SK-N-SH (cell line): Measurements from ENCODE around the gene GSTA5. TPM values are rescaled to one million over a fixed set of nuclear protein-coding genes. Genes with fewer than 3 reads are reported as not detected.

Experiments
- CTCF ChIA-PET: fragments of 300-600, 350-600 bp; formaldehyde crosslinking; extraction: SDS; loops from one replicate; lab custom pipeline; 2021; lab: Yijun Ruan, JAX
- POLR2A ChIA-PET: fragments of 350-600 bp; sonication (Branson Sonifier 250); formaldehyde crosslinking; extraction: SDS; loops from one replicate; lab custom pipeline; 2020; ENCODE audit warnings: antibody characterized with exemption, inconsistent platforms; lab: Yijun Ruan, JAX
- DNase-seq: peaks from one replicate; pipeline ENCODE4 v3.0.0; 2012
- H2AFZ ChIP-seq: fragments of 200-600 bp; sonication (generic); 2 replicates; pipeline ENCODE4 v1.8.1; 2016; ENCODE audit warnings: antibody characterized with exemption, mild to moderate bottlenecking, low read depth
- H3F3A ChIP-seq: fragments of 200-600 bp; sonication (generic); replicated peaks from 2 replicates; pipeline ENCODE3; 2016; ENCODE audit warnings: antibody characterized with exemption, mild to moderate bottlenecking; ENCODE audit not compliant: insufficient read depth
- H3K27ac ChIP-seq, 2 experiments: fragments of 200-500 bp in 1 of 2; fragments of 200-600 bp in 1 of 2; sonication (Bioruptor generic) in 1 of 2; sonication (generic), shearing (Covaris generic) in 1 of 2; 2 replicates each; pipeline versions ENCODE4 v1.5.1 to v1.6.1; 2014 to 2016; ENCODE audit warnings: low read depth in 2 of 2, inconsistent platforms in 1 of 2, low read length in 1 of 2, mild to moderate bottlenecking in 1 of 2, mixed read lengths in 1 of 2
- H3K27me3 ChIP-seq: fragments of 200-600 bp; sonication (generic), shearing (Covaris generic); 2 replicates; pipeline ENCODE4 v1.6.1; 2016; ENCODE audit warnings: mixed run types; ENCODE audit not compliant: insufficient read depth
- H3K36me3 ChIP-seq, 2 experiments: fragments of 200-500 bp in 1 of 2; fragments of 200-600 bp in 1 of 2; sonication (Bioruptor generic) in 1 of 2; sonication (generic) in 1 of 2; replicated peaks in 1 of 2; 2 replicates each; pipeline versions ENCODE3 to v1.5.1; 2014 to 2016; ENCODE audit warnings: low read length in 1 of 2, mild to moderate bottlenecking in 1 of 2; ENCODE audit not compliant: insufficient read depth in 2 of 2, control insufficient read depth in 1 of 2
- H3K4me1 ChIP-seq, 2 experiments: fragments of 200-500 bp in 1 of 2; fragments of 200-600 bp in 1 of 2; sonication (Bioruptor generic) in 1 of 2; sonication (generic), shearing (Covaris generic) in 1 of 2; 2 replicates each; pipeline versions ENCODE4 v1.5.1 to v1.6.1; 2014 to 2016; ENCODE audit warnings: low read depth in 1 of 2, low read length in 1 of 2, mixed run types in 1 of 2; ENCODE audit not compliant: insufficient read depth in 2 of 2, control insufficient read depth in 1 of 2
- H3K4me2 ChIP-seq: fragments of 200-600 bp; sonication (generic), shearing (Covaris generic); 2 replicates; pipeline ENCODE4 v1.6.1; 2017; ENCODE audit warnings: mixed run types
- H3K4me3 ChIP-seq, 2 experiments: fragments of 200-500 bp in 1 of 2; fragments of 200-600 bp in 1 of 2; sonication (Bioruptor generic) in 1 of 2; sonication (generic), shearing (Covaris generic) in 1 of 2; 2 replicates each; pipeline versions ENCODE4 v1.5.1 to v1.8.1; 2014 to 2016; ENCODE audit warnings: low read depth in 2 of 2, inconsistent platforms in 1 of 2, low read length in 1 of 2, mild to moderate bottlenecking in 1 of 2, mixed read lengths in 1 of 2, moderate library complexity in 1 of 2
- H3K79me2 ChIP-seq: fragments of 200-600 bp; sonication (generic); 2 replicates; pipeline ENCODE4 v1.8.1; 2017; ENCODE audit warnings: mild to moderate bottlenecking; ENCODE audit not compliant: insufficient read depth
- H3K9ac ChIP-seq: fragments of 200-600 bp; sonication (generic); 2 replicates; pipeline ENCODE4 v1.6.1; 2017; ENCODE audit warnings: mixed run types
- H3K9me2 ChIP-seq: fragments of 200-600 bp; sonication (generic); 2 replicates; pipeline ENCODE4 v1.6.1; 2017; ENCODE audit warnings: mixed run types
- H3K9me3 ChIP-seq: fragments of 200-600 bp; sonication (generic); 2 replicates; pipeline ENCODE4 v1.6.1; 2017; ENCODE audit warnings: mixed run types, mild to moderate bottlenecking, moderate library complexity
- H4K20me1 ChIP-seq: fragments of 200-600 bp; sonication (generic); 2 replicates; pipeline ENCODE4 v1.6.1; 2017; ENCODE audit warnings: mild to moderate bottlenecking, mixed run types; ENCODE audit not compliant: insufficient read depth
- CHD2 ChIP-seq: fragments of 150-350 bp; IDR thresholded peaks from 2 replicates; pipeline ENCODE4 v1.6.1; 2018; ENCODE audit warnings: low read length; ENCODE audit not compliant: partially characterized antibody
- ELF1 ChIP-seq: IDR thresholded peaks from 2 replicates; pipeline ENCODE4 v1.4.0; 2012
- FOXM1 ChIP-seq: IDR thresholded peaks from 2 replicates; pipeline ENCODE4 v1.4.0; 2012; ENCODE audit warnings: low read depth, mild to moderate bottlenecking
- GATA2 ChIP-seq: sonication (generic); formaldehyde crosslinking; IDR thresholded peaks from 2 replicates; pipeline ENCODE4 v1.5.0; 2020; ENCODE audit warnings: mild to moderate bottlenecking, missing genetic modification reagents
- NRF1 ChIP-seq: IDR thresholded peaks from 2 replicates; pipeline ENCODE4 v1.6.1; 2012; ENCODE audit warnings: low read depth, mild to moderate bottlenecking, low read length
- SIN3A ChIP-seq: IDR thresholded peaks from 2 replicates; pipeline ENCODE4 v1.6.1; 2012; ENCODE audit warnings: low read depth, mild to moderate bottlenecking, low read length, moderate library complexity, borderline replicate concordance
- SMC3 ChIP-seq: IDR thresholded peaks from 2 replicates; pipeline ENCODE4 v1.6.1; 2012; ENCODE audit warnings: low read depth, low read length, improper control_type of control experiment
- TAF1 ChIP-seq: IDR thresholded peaks from 2 replicates; pipeline ENCODE4 v1.6.1; 2012; ENCODE audit warnings: low read depth, mild to moderate bottlenecking, low read length, moderate library complexity, borderline replicate concordance
- TCF12 ChIP-seq: IDR thresholded peaks from 2 replicates; pipeline ENCODE4 v1.4.0; 2012
- TEAD4 ChIP-seq: IDR thresholded peaks from 2 replicates; pipeline ENCODE4 v1.4.0; 2012; ENCODE audit warnings: mild to moderate bottlenecking, borderline replicate concordance; ENCODE audit not compliant: insufficient read depth
- YY1 ChIP-seq: IDR thresholded peaks from 2 replicates; pipeline ENCODE4 v1.4.0; 2012; ENCODE audit warnings: low read depth, mild to moderate bottlenecking
- WGBS: methylation state at CpG from one replicate; pipeline ENCODE4 v1.1.6; 2017; ENCODE audit warnings: low lambda C conversion rate; 5-methylcytosine and 5-hydroxymethylcytosine counted together
- polyA plus RNA-seq, 3 experiments: library from polyadenylated mRNA; depleted of rRNA; stranded (reverse); fragments of >200 nt; gene quantifications; 2 replicates each; pipeline ENCODE4 v1.2.3, GENCODE V29; 2012
- TF ChIP-seq, protein P1 (sequence below): IDR thresholded peaks from 2 replicates; pipeline ENCODE4 v1.4.0; 2012; ENCODE audit warnings: low read depth
- TF ChIP-seq, protein P2 (sequence below): IDR thresholded peaks from 2 replicates; pipeline ENCODE4 v1.6.1; 2012; ENCODE audit warnings: mild to moderate bottlenecking, low read depth, low read length, moderate library complexity

GSTA5 gene
- polyA plus RNA-seq, 1 of the 3 experiments (the other 2 are of a cell fraction), result not detected

DNA sequence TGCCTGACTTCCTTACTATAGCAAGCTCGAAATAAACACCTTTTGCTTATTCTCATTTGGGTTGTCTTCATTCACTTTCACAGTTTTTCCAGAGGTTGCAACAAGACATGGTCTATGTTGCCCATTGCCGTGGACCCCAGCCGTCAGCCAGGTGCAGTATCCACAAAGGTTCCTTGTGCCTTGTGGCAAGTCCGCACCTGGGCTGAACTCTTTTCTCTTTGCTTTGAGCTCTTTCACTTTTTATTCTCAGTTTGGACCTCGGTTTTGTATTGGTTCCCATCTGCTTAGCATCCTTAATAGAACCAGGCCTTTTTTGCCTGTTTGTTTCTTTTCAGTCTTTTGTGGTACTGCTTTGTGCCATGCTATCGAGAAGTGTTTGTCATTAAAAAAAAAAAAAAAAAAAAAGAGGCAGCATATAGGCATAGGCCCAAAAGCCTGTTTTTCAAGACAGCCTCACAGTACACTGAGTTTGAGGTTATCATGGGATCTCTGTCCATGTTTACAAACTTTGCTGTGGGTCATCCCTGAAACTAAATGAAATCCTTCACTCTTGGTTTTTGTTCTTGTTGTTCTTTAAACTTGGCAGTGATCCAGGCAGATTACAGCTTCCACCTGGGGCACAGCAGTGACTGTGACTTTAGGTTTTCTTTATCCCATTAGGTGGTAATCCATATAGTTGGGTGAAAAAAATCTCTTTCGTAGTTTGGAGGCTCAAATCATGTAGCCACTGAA, 35.6 kb upstream of the GSTA5 start:
- POLR2A ChIA-PET, result no interaction called here
- no peak for TF ChIP-seq NRF1
- TF ChIP-seq GATA2 (CRISPR knock-in tag), result no peak
- no peak for TF ChIP-seq SIN3A
- TF ChIP-seq, protein P1, sequence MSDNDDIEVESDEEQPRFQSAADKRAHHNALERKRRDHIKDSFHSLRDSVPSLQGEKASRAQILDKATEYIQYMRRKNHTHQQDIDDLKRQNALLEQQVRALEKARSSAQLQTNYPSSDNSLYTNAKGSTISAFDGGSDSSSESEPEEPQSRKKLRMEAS, result no peak
- no peak for TF ChIP-seq YY1
- TF ChIP-seq, protein P2, sequence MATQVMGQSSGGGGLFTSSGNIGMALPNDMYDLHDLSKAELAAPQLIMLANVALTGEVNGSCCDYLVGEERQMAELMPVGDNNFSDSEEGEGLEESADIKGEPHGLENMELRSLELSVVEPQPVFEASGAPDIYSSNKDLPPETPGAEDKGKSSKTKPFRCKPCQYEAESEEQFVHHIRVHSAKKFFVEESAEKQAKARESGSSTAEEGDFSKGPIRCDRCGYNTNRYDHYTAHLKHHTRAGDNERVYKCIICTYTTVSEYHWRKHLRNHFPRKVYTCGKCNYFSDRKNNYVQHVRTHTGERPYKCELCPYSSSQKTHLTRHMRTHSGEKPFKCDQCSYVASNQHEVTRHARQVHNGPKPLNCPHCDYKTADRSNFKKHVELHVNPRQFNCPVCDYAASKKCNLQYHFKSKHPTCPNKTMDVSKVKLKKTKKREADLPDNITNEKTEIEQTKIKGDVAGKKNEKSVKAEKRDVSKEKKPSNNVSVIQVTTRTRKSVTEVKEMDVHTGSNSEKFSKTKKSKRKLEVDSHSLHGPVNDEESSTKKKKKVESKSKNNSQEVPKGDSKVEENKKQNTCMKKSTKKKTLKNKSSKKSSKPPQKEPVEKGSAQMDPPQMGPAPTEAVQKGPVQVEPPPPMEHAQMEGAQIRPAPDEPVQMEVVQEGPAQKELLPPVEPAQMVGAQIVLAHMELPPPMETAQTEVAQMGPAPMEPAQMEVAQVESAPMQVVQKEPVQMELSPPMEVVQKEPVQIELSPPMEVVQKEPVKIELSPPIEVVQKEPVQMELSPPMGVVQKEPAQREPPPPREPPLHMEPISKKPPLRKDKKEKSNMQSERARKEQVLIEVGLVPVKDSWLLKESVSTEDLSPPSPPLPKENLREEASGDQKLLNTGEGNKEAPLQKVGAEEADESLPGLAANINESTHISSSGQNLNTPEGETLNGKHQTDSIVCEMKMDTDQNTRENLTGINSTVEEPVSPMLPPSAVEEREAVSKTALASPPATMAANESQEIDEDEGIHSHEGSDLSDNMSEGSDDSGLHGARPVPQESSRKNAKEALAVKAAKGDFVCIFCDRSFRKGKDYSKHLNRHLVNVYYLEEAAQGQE, result no peak
- no peak for TF ChIP-seq TCF12
- TF ChIP-seq ELF1, result no peak
- no peak for TF ChIP-seq SMC3
- no peak for TF ChIP-seq TAF1

DNA sequence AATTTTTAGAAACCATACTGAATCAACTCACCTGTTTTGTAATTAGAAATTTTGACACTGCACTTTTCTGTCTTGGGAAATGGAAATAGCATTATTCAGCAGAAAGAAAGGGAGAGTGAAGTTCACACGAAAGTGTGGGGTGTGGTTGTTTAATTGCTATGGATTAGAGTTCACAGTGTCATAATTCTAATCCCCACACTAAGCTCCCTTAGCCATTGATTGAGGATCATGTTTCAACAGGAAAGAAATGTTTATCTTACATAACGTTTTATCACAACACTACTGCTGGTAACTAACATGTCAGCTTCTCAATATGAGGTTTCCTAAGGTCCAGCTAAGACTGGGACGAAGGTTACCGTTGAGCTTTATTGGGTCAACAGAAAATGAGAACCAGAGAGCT, 31.4 kb upstream of the GSTA5 start:
- CTCF ChIA-PET, result interaction anchor here (2.0 kb wide), 1 partner anchor 11 kb away, joined by 7 read pairs; no protein-coding TSS in a partner anchor
- H2AFZ ChIP-seq, result no peak overlapping the region
- DNase-seq, result no peak
- no peak overlapping the region for H3K27ac ChIP-seq
- TF ChIP-seq FOXM1 (no peak), CHD2 (no peak), TEAD4 (no peak)
- TF ChIP-seq, all 33 proteins: peak for 0
- Histone ChIP-seq H3K4me3 (no peak overlapping the region), H3K4me2 (no peak overlapping the region), H3K9me2 (no peaks in the 10 kb centered on the region), H3K9ac (no peak overlapping the region), H3K27me3 (no peaks in the 10 kb centered on the region), H3K79me2 (no peaks in the 10 kb centered on the region), H3K9me3 (no peaks in the 10 kb centered on the region), H3K4me1 (peaks cover 5% of the 10 kb centered on the region in 2 experiments; a peak in 3 of 4 replicates), H3F3A (no peaks in the 10 kb centered on the region), H4K20me1 (no peaks in the 10 kb centered on the region), H3K36me3 (no peaks in the 10 kb centered on the region)
- POLR2A ChIA-PET, result no interaction called here
- 41% methylated on average over 4 of the region's 4 CpGs for WGBS

More for the DNA sequence above, 35.6 kb upstream of the GSTA5 start:
- Histone ChIP-seq H4K20me1 (no peaks in the 10 kb centered on the region), H3K27ac (no peak overlapping the region), H3K9me3 (no peaks in the 10 kb centered on the region), H3K4me2 (0 out of 2 replicates have a peak overlapping the region, but pooled peaks have one; percentile 1), H3K79me2 (no peaks in the 10 kb centered on the region), H3K9me2 (no peaks in the 10 kb centered on the region), H3K27me3 (no peaks in the 10 kb centered on the region), H2AFZ (no peak overlapping the region), H3K36me3 (no peaks in the 10 kb centered on the region), H3K9ac (no peak overlapping the region), H3K4me1 (peaks cover 5 to 9% of the 10 kb centered on the region in 2 experiments; a peak in 3 of 4 replicates), H3F3A (no peaks in the 10 kb centered on the region), H3K4me3 (no peak overlapping the region)
- WGBS, result 82% methylated on average over 7 of the region's 7 CpGs
- DNase-seq, result no peak
- CTCF ChIA-PET, result interaction anchor here (1.1 kb wide), 1 partner anchor 30 kb away, joined by 3 read pairs; no protein-coding TSS in a partner anchor
